GM23338 (cell line): Measurements from ENCODE around the gene ZNF366. TPM values are rescaled to one million over a fixed set of nuclear protein-coding genes. Genes with fewer than 3 reads are reported as not detected.

Experiments used
- ATAC-seq: fragments of 200-7000 bp; cut with Tn5 transposase; 3 replicates; pipeline ENCODE4 v1.9.1; 2020
- DNase-seq: peaks from one replicate; pipeline ENCODE4 v3.0.0-alpha.2; 2015; ENCODE audit warnings: low spot score
- H2AFZ ChIP-seq: fragments of 200-600 bp; sonication (generic); 2 replicates; pipeline ENCODE4 v1.8.0; 2016; ENCODE audit warnings: antibody characterized with exemption, mild to moderate bottlenecking, moderate library complexity
- H3F3A ChIP-seq: fragments of 200-600 bp; sonication (generic); replicated peaks from 2 replicates; pipeline ENCODE4 v1.8.0; 2017; ENCODE audit warnings: antibody characterized with exemption, mixed run types, low read depth
- H3K27ac ChIP-seq: fragments of 200-600 bp; sonication (generic); 2 replicates; pipeline ENCODE4 v1.6.1; 2016; ENCODE audit warnings: low read depth
- H3K27me3 ChIP-seq: fragments of 200-600 bp; sonication (generic); 2 replicates; pipeline ENCODE4 v1.8.0; 2016; ENCODE audit warnings: mild to moderate bottlenecking, mixed run types, moderate library complexity; ENCODE audit not compliant: insufficient read depth
- H3K36me3 ChIP-seq: fragments of 200-600 bp; sonication (generic); 2 replicates; pipeline ENCODE4 v1.8.0; 2016; ENCODE audit warnings: mild to moderate bottlenecking; ENCODE audit not compliant: insufficient read depth
- H3K4me1 ChIP-seq: fragments of 200-600 bp; sonication (generic); 2 replicates; pipeline ENCODE4 v1.8.0; 2016; ENCODE audit warnings: mild to moderate bottlenecking, moderate library complexity; ENCODE audit not compliant: insufficient read depth
- H3K4me2 ChIP-seq: fragments of 200-600 bp; sonication (generic); 2 replicates; pipeline ENCODE4 v1.7.1; 2017; ENCODE audit warnings: mixed run types
- H3K4me3 ChIP-seq: fragments of 200-600 bp; sonication (generic); 2 replicates; pipeline ENCODE4 v1.6.1; 2016; ENCODE audit warnings: mixed run types
- H3K79me2 ChIP-seq: fragments of 200-600 bp; sonication (generic); replicated peaks from 2 replicates; pipeline ENCODE4 v1.8.0; 2017; ENCODE audit warnings: mild to moderate bottlenecking; ENCODE audit not compliant: insufficient read depth
- H3K9me2 ChIP-seq: fragments of 200-600 bp; sonication (generic); 2 replicates; pipeline ENCODE4 v1.8.0; 2017; ENCODE audit not compliant: insufficient read depth
- H4K20me1 ChIP-seq: fragments of 200-600 bp; sonication (generic); replicated peaks from 2 replicates; pipeline ENCODE4 v1.8.0; 2017; ENCODE audit warnings: mild to moderate bottlenecking; ENCODE audit not compliant: insufficient read depth
- H3K27ac Mint-ChIP-seq: 2 replicates; pipeline ENCODE4 v1.8.0; 2020; ENCODE audit warnings: inconsistent platforms, mild to moderate bottlenecking, moderate library complexity, mixed read lengths
- H3K27me3 Mint-ChIP-seq: 3 replicates; pipeline ENCODE4 v1.8.0; 2022; ENCODE audit warnings: low read depth, mild to moderate bottlenecking, moderate library complexity, mixed read lengths, inconsistent platforms; ENCODE audit not compliant: insufficient read depth, poor library complexity
- H3K36me3 Mint-ChIP-seq: 3 replicates; pipeline ENCODE4 v1.8.0; 2021; ENCODE audit warnings: low read depth, mild to moderate bottlenecking, inconsistent platforms, moderate library complexity, mixed read lengths
- H3K4me1 Mint-ChIP-seq: 3 replicates; pipeline ENCODE4 v1.8.0; 2020; ENCODE audit warnings: mild to moderate bottlenecking, inconsistent platforms, mixed read lengths
- H3K4me3 Mint-ChIP-seq: 3 replicates; pipeline ENCODE4 v1.8.0; 2021; ENCODE audit warnings: moderate library complexity, mild to moderate bottlenecking, inconsistent platforms, mixed read lengths
- H3K9me3 Mint-ChIP-seq: 3 replicates; pipeline ENCODE4 v1.8.0; 2020; ENCODE audit warnings: moderate library complexity, mild to moderate bottlenecking, inconsistent platforms, mixed read lengths
- CREB1 ChIP-seq: fragments of 250-450 bp; sonication (Bioruptor Pico); IDR thresholded peaks from 2 replicates; pipeline ENCODE4 v1.5.0; 2020; ENCODE audit warnings: low read depth, mild to moderate bottlenecking, moderate library complexity
- CTCF ChIP-seq, 2 experiments: fragments of 200-600 bp in 1 of 2; sonication (generic) in 1 of 2; conservative IDR thresholded peaks; 2 replicates each; pipeline versions ENCODE4 v1.5.1 to v1.6.1; 2016 to 2017; ENCODE audit warnings: antibody characterized with exemption in 2 of 2, low read depth in 2 of 2, mild to moderate bottlenecking in 2 of 2, moderate library complexity in 1 of 2
- EZH2 ChIP-seq: fragments of 200-600 bp; sonication (generic); IDR thresholded peaks from one replicate; pipeline ENCODE4 v1.8.0; 2017; ENCODE audit warnings: antibody characterized with exemption, mild to moderate bottlenecking, low read depth; ENCODE audit not compliant: unreplicated experiment
- POLR2AphosphoS5 ChIP-seq: IDR thresholded peaks from 2 replicates; pipeline ENCODE4 v1.6.1; 2016; ENCODE audit warnings: antibody characterized with exemption, low read depth
- STAT1 ChIP-seq: IDR thresholded peaks from one replicate; pipeline ENCODE4 v1.6.1; 2016; ENCODE audit warnings: antibody characterized with exemption; ENCODE audit not compliant: unreplicated experiment
- ZNF114 ChIP-seq: fragments of 250-450 bp; sonication (Bioruptor Pico); IDR thresholded peaks from 2 replicates; pipeline ENCODE4 v1.5.0; 2020; ENCODE audit warnings: mild to moderate bottlenecking, moderate library complexity
- ZNF331 ChIP-seq: fragments of 250-450 bp; sonication (Bioruptor Pico); IDR thresholded peaks from 2 replicates; pipeline ENCODE4 v1.5.0; 2020; ENCODE audit warnings: low read depth, mild to moderate bottlenecking, moderate library complexity
- polyA plus RNA-seq: library from polyadenylated mRNA; unstranded; fragments of >200 nt; fragmentation: Nextera tagmentation; extraction: Ambion mirVana; gene quantifications from 2 replicates; pipeline ENCODE4 v1.2.1, GENCODE V29; 2016
- total RNA-seq: library from RNA; depleted of rRNA; stranded (reverse); fragments of >200 nt; shearing (Covaris generic); gene quantifications from 2 replicates; pipeline ENCODE4 v1.2.3, GENCODE V29; 2014
- TF ChIP-seq, protein P1 (sequence below): IDR thresholded peaks from 2 replicates; pipeline ENCODE4 v1.6.1; 2016; ENCODE audit warnings: antibody characterized with exemption

ZNF366 gene
- total and polyA plus RNA-seq, 2 experiments from 2014 or later = not detected

GRCh38 chr5:72464071-72464470 is 43.1 kb downstream of the ZNF366 start (continued):
- TF ChIP-seq ZNF331 (no peak), STAT1 (no peak), EZH2 (no peak)

DNA sequence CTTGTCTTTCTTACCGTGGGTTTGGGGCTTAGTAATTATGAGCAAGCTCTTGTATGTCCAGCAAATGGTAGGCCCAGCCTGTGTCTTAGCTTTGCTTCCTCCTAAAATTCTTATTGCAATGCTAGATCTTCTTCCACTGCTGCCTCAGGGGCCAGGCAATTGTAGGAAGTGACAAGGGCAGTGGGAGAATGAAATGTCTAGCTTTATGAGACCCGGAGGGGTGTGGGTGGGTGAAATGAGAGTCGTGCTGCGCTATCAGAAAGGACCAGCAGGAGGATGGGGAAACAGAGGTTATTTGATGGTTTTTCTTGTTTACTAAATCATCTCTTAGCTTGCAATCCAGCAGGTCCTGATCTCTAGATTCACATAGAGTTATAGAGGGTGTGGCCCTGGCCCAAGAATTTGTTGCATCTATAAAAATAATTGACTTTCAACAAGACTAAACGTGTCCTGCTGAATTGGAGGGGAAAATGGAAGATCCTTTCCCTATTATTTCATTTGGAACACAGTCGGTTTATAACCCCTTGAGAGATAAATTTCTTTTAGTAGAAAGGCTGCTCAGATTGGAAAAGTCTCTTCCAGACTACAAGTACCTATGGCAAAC is 43.7 kb downstream of the ZNF366 start:
- peak; percentile 38 for DNase-seq
- Mint-ChIP-seq H3K27me3 (peaks cover 6% of the 10 kb centered on the region), H3K4me1 (peaks cover 4% of the 10 kb centered on the region; the same call in 2 of the 3 replicates), H3K36me3 (no peaks in the 10 kb centered on the region), H3K4me3 (no peak overlapping the region), H3K27ac (no peak overlapping the region), H3K9me3 (no peaks in the 10 kb centered on the region)
- Histone ChIP-seq H3K27ac (no peak overlapping the region), H3K4me1 (no peaks in the 10 kb centered on the region), H3K27me3 (no peaks in the 10 kb centered on the region), H4K20me1 (no peaks in the 10 kb centered on the region), H3K9me2 (no peaks in the 10 kb centered on the region), H3K4me3 (no peak overlapping the region), H3K36me3 (no peaks in the 10 kb centered on the region), H2AFZ (peak overlapping the region; percentile 26; the same call in 1 of the 2 replicates), H3K79me2 (no peaks in the 10 kb centered on the region), H3K4me2 (no peak overlapping the region), H3F3A (no peaks in the 10 kb centered on the region)
- peak; percentile 57; the same call in 2 of the 3 replicates for ATAC-seq
- TF ChIP-seq EZH2 (no peak), CTCF (conservative IDR thresholded peaks at IDR 0.05; ENCODE audit: low read depth in 2 of 2) (peak; percentile 6 to 23; a peak in 2 of 4 replicates)

GRCh38 chr5:72460413-72460812 is 46.8 kb downstream of the ZNF366 start:
- Mint-ChIP-seq H3K27ac (no peak overlapping the region), H3K36me3 (no peaks in the 10 kb centered on the region)

More at GRCh38 chr5:72460413-72460812, 46.8 kb downstream of the ZNF366 start:
- Histone ChIP-seq H3K4me1 (no peaks in the 10 kb centered on the region), H3K79me2 (no peaks in the 10 kb centered on the region), H3K4me3 (no peak overlapping the region), H3K27me3 (no peaks in the 10 kb centered on the region), H3K9me2 (no peaks in the 10 kb centered on the region), H2AFZ (no peak overlapping the region), H3F3A (no peaks in the 10 kb centered on the region), H3K27ac (no peak overlapping the region), H4K20me1 (no peaks in the 10 kb centered on the region), H3K36me3 (no peaks in the 10 kb centered on the region), H3K4me2 (no peak overlapping the region)
- ATAC-seq (no peak), DNase-seq (no peak)
- Mint-ChIP-seq H3K9me3 (no peaks in the 10 kb centered on the region), H3K27me3 (peaks cover 4% of the 10 kb centered on the region), H3K4me3 (no peak overlapping the region), H3K4me1 (no peaks in the 10 kb centered on the region; the same call in 2 of the 3 replicates)
- TF ChIP-seq STAT1 (no peak), CREB1 (CRISPR knock-in tag) (no peak), POLR2AphosphoS5 (no peak), ZNF114 (no peak), EZH2 (no peak)
- TF ChIP-seq, protein P1, sequence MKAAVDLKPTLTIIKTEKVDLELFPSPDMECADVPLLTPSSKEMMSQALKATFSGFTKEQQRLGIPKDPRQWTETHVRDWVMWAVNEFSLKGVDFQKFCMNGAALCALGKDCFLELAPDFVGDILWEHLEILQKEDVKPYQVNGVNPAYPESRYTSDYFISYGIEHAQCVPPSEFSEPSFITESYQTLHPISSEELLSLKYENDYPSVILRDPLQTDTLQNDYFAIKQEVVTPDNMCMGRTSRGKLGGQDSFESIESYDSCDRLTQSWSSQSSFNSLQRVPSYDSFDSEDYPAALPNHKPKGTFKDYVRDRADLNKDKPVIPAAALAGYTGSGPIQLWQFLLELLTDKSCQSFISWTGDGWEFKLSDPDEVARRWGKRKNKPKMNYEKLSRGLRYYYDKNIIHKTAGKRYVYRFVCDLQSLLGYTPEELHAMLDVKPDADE = no peak
